Anterior cingulate cortex (tissue), 58 donors: ENCODE measurements around the gene HDAC1.

Experiments
- DNase-seq, 58 donors: peaks; one replicate each; lab custom pipeline; 2025; lab: John Stamatoyannopoulos, UW

The HDAC1 gene

DNA sequence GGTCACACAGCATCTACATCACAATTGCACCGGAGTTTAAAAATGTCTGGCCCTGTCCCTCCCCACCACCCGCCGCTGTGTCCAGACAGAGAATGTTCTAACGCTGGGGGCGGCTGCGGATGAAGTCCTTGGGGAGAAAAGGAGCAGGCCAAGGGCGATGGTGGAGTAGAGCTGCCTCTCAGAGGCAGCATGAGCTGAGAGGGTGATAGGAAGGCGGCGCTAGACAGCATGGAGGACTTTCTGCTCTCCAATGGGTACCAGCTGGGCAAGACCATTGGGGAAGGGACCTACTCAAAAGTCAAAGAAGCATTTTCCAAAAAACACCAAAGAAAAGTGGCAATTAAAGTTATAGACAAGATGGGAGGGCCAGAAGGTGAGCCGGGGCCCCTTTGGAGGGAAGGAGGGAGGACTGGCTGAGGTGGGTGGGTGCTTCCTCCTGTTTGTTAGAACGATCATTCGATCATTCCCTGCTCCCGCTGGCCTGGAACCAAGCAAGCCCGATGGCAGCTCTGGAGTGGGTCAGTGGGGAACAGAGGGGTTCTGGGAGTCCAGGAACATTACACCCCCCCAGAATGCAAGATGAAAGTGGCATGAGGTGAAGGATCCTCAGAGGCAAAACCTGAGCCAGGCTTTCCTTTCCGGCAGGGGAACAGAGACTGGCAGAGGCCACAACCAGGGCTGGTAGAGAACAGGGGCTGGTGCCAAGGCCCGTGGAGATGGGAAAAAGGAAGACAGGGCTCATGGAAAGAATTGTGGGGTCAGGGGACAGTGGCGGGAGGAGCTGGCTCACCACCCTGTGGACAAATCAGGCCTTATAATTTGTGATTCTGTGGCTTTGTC lies 70.8 kb downstream of the HDAC1 start, which contains the start of the genes FAM229A and TSSK3:
TSS of gene FAM229A (minus strand) at position 12 of the 840 bp plus-strand sequence. CDS start 394 bp downstream, outside the sequence.
TSS of gene TSSK3 (plus strand) at position 66 of the 840 bp plus-strand sequence. CDS start at position 229, 163 bp downstream.
- peak in 3 of 58 donors; percentile 44 to 94 (median 60) for DNase-seq

DNA sequence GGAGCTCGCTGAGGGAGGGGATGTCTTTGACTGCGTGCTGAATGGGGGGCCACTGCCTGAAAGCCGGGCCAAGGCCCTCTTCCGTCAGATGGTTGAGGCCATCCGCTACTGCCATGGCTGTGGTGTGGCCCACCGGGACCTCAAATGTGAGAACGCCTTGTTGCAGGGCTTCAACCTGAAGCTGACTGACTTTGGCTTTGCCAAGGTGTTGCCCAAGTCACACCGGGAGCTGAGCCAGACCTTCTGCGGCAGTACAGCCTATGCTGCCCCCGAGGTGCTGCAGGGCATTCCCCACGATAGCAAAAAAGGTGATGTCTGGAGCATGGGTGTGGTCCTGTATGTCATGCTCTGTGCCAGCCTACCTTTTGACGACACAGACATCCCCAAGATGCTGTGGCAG lies 71.8 kb downstream of the HDAC1 start:
- no peak for DNase-seq

DNA sequence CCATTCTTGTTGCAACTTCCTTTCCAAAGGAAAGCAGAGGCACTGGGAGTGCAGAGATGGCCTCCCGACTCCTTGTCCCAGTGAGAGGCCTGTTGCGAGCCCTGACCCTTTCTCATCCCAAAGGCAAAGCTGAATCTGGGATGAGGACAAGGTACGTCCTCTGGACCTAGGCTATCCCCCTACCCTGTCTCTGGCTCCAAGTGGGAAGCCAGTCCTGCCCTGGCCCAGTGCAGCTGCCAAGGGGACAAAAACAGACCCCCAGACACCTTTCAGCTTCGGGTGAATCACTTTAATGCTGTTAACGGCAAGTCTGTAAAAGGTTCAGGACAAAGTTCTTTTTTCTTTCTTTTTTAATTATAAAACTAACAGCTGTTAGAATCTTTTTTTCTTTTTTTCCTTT lies 73.0 kb downstream of the HDAC1 start:
- DNase-seq: no peak

DNA sequence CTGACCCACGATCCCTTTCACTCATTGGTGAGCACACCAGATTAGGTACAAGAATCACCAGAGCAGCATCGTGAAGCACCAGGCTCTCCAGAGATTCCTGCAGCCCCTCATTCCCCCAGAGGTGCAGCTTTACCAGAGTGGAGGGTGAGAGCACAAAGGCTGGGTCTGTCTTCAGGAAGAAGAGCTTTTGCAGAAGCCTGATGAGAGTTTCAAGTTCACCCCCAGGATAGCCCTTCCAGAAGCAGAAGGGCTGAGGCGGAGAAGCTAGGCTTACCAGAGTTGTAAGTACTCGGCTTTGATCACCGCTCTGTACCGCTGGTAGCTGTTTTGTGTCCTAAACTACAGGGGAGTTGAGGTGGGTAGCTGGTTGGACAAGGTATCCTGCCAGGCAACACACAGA lies 73.6 kb downstream of the HDAC1 start:
- DNase-seq: no peak

DNA sequence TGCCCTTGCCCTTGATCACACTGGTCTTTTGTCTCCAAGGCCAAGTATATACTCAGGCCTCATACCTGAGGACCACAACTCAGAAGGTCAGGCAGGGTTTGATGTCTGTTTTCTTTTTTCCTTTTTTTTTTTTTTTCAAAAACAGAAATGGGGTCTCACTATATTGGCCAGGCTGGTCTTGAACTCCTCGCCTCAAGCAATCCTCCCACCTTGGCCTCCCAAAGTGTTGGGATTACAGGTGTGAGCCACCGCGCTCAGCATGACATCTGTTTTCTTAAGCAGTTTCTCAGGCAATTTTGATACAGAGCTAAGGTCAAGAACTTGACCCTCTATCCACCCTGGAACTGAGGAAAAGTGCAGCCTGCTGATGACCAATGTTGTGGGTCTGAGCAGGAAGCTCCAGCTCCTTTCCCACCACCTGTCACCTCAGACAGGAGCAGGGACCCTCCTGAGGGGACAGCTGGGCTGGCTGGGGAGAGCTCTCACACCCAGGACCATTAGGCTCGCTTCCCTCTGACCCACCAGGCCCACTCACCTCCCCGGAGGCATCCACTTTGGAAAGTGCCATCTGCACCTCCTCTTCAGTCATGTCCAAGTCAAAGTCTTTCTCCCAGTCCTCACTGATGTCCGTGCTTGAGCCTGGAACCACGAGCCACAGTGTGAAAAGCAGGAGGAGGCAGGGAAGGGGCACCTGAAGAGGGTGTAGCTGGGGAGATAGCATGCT lies 76.2 kb downstream of the HDAC1 start:
- no peak for DNase-seq

DNA sequence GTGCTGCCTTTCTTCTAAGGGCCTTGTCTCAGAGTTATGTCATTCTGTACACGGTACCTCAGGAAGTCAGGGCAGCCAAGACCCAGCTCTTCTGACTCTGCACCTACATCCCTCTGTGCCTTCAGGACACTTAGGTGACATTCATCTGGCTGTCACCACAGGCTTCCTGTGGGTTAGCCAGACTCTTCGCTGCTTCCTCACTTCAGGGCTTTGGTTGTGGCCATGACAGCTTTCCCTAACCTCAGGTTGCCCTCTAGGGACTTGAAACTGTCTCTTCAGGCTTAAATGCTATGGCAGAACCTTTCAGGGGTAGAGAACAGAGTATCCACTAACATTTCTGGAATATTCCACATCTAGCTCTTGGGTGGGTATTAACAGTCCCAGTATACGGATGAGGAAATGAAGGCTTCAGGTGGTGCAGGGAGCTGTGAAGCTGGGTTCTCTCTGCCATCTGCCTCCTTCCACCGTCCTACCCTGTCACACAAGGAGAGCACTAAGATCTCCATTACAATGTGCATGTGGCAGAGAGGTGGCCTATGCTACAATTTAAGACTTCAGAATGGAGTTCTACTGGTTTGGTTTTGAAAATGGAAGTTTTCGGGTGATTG lies 80.4 kb downstream of the HDAC1 start:
- no peak for DNase-seq

DNA sequence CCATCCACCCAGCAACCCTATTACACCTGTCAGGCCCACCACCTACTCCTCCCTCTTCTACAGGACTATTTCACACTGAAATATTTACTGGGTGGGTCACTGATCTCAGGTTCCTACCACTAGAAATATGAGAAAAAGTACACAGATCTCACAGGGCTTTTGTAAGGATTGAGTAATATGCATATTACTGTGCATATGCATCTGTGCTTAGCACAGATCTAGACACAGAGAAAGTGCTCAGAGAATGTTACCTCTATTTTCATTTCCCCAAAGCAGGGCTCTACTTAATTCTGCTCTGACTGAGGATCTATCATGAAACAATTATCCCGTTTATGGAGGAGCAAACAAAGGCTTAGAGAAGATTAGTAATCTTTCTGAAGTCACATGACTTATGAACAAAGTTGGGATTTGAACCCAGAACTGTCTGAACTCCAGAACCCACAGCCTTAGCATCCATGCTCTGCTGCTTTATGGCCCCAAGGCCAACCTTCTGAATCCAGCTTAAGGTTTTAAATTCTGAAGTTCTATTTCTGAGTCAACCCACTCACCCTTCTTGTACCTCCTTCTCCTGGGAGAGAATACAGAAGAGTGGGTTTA lies 82.2 kb downstream of the HDAC1 start:
- no peak for DNase-seq

DNA sequence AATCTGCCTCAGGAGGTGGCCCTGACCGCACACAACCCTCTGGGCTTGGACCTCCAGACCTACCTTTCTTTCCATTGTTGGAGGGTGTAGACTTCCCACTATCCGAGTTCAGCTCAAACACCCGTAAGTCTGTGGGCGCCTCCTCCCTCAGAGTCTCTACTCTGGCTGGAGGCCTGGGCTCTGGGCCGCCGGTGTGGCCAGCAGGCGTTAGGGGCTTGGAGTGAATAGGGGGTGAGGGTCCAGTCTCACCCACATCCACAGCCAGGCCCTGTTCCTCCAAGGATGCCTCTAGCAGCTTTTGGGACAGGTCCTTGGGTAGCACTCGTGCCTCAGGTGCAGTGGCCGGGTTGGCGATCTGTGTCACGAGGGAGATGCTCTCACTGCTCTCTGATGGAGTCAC lies 84.3 kb downstream of the HDAC1 start:
- no peak for DNase-seq

DNA sequence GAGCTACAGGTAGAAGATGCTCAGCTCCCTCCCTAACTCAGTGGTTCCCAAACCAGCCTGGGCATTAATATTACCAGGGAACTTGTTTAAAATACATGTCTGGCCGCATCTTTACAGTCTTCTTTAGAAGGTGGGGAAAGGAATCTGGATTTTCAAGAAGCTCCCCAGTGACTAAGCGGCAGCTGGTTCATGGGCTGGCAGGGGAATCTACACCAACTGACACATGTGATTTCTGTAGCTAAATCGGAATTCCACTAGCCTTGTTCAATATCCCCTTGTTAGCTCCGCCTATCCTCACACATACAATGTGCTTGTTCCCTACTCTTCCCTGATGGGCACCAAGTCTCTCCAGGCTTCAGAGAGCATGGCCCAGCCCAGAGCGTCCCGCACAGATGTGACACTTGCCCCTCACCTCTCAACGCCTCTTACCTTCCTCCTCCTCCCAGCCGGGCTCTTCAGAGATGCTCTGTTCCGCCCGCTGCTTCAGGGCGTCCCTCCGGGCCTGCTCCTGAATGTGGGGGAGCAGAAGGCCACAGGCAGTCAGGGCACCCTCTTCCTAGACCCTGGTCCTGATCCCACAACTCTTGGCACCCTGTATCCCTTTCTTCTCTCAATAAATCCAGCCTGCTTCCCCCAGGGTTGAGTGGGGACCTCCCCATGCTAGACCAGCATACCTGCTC lies 85.8 kb downstream of the HDAC1 start:
- DNase-seq: peak in 1 of 58 donors; percentile 9

DNA sequence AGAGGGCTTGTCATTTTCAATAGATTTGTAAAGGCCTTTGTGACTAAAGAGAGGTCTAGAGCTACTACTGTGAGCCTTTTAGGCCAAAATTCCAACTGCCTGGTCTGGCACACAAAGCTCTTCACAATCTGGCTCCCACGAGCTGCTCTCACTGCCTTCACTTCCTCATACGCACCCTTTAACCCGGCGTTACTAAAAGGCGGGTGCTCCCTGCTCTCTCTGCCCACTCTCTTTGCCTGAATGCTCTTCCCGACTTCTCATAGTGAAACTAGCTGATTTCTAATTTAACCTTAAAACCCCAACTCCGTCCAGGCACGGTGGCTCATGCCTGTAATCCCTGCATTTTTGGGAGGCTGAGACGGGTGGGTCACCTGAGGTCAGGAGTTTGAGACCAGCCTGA lies 88.2 kb downstream of the HDAC1 start:
- no peak for DNase-seq
